ENCODE results near the gene ZNF385B. TPM values are rescaled to one million over a fixed set of nuclear protein-coding genes. Genes with fewer than 3 reads are reported as not detected.

ZNF385B gene
- total and polyA plus RNA-seq, 9 of the 15 experiments (the other 6 are each of a cell fraction or from before 2014, with no cell fraction given) = 0.50 TPM; not detected in 8

DNA sequence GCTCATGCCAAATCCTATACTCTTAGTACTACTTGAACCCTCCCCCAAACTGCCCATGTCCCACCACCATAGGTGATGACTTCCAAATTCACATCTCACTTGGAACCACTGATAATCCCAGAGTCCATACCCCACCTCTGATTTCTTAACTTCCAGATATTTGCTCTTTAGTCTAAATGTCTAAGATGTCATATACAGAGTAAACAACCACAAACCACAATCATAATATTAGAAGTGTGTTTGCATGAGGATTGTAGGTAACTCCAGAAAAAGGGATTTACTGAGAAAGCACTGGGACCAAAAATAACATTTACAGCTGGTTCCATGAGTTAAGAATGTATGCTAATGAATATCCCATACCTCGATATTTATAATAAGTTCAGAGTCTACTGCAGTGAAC lies 146.2 kb downstream of the ZNF385B start:
- no TSS peak for BruUV-seq (replicated peaks)
- no peak for TF ChIP-seq PRPF4 (IDR thresholded peaks at IDR 0.05; ENCODE audit: insufficient read depth, low read depth, low read length, poor library complexity, severe bottlenecking)

DNA sequence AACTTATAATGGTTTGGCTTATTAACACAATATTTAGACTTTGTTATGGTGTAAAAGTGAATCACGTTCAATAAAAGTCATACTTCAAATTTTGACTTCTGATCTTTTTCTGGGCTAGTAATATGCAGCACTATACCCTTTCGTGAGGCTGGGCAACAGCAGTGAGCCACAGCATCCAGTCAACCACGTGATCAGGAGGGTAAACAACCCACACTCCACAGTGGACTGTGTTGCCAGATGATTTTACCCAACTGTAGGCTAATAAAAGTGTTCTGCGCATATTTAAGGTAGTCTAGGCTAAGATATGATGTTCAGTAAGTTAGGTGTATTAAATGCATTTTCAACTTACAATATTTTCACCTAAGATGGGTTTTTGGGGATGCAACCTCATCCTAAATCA lies 148.6 kb downstream of the ZNF385B start:
- H3K27ac ChIP-seq (ENCODE audit: extremely low read depth, low read depth, low read length) = no peak overlapping the region
- H3K79me2 ChIP-seq (ENCODE audit: control insufficient read depth, insufficient read depth, low read length) = no peaks in the 10 kb centered on the region
- no peaks in the 10 kb centered on the region for H3K9me1 ChIP-seq (ENCODE audit: control insufficient read depth, insufficient read depth, low read length)
- H3K4me1 ChIP-seq (replicated peaks in 1 of 2; ENCODE audit: control insufficient read depth in 2 of 2, insufficient read depth in 2 of 2, low read length in 2 of 2) = no peaks in the 10 kb centered on the region
- no peaks in the 10 kb centered on the region for H3K36me3 ChIP-seq (ENCODE audit: control insufficient read depth, insufficient read depth, low read length)
- no peaks in the 10 kb centered on the region; a peak in 1 of 5 replicates for H3K27me3 ChIP-seq (ENCODE audit: control insufficient read depth in 2 of 2, insufficient read depth in 2 of 2, low read length in 2 of 2)
- TF ChIP-seq, protein P1, sequence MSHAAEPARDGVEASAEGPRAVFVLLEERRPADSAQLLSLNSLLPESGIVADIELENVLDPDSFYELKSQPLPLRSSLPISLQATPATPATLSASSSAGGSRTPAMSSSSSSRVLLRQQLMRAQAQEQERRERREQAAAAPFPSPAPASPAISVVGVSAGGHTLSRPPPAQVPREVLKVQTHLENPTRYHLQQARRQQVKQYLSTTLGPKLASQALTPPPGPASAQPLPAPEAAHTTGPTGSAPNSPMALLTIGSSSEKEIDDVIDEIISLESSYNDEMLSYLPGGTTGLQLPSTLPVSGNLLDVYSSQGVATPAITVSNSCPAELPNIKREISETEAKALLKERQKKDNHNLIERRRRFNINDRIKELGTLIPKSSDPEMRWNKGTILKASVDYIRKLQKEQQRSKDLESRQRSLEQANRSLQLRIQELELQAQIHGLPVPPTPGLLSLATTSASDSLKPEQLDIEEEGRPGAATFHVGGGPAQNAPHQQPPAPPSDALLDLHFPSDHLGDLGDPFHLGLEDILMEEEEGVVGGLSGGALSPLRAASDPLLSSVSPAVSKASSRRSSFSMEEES (CRISPR knock-in tag; IDR thresholded peaks at IDR 0.05) = peak; percentile 22; the same call in 1 of the 2 replicates
- TF ChIP-seq NRF1 (conservative IDR thresholded peaks at IDR 0.05 in 1 of 2, IDR thresholded peaks at IDR 0.05 in 1 of 2) (no peak), ZNF586 (CRISPR knock-in tag; conservative IDR thresholded peaks at IDR 0.05) (no peak)
- in situ Hi-C loops (cut with MboI) (no loop called here), intact Hi-C loops (cut with micrococcal nuclease) (no loop called here)
- no peak overlapping the region for H3K9ac ChIP-seq (ENCODE audit: insufficient read depth in 1 of 2, low read depth in 2 of 2, low read length in 2 of 2)
- no peak overlapping the region for H3K4me2 ChIP-seq (ENCODE audit: insufficient read depth, low read length)
- no peaks in the 10 kb centered on the region for H4K20me1 ChIP-seq (replicated peaks; ENCODE audit: control insufficient read depth, insufficient read depth, low read length)
- CTCF ChIA-PET (ENCODE audit: low intra/inter-chr PET ratio) = no interaction called here
- POLR2A ChIA-PET = no interaction called here
- ATAC-seq = no peak
- H3K9me3 ChIP-seq (replicated peaks; ENCODE audit: control insufficient read depth, insufficient read depth, low read depth, low read length) = no peaks in the 10 kb centered on the region
- WGBS (ENCODE audit: insufficient coverage, low coverage, missing lambda C conversion rate) = 1% methylated on average over 4 of the region's 4 CpGs
- H2AFZ ChIP-seq (ENCODE audit: low read depth, low read length) = no peak overlapping the region
- no peak for FAIRE-seq
- DNase-seq (ENCODE audit: extremely low read depth in 1 of 4, low spot score in 3 of 4) = no peak
- no peak overlapping the region for H3K4me3 ChIP-seq
- BruUV-seq (replicated peaks) = no TSS peak

More for the DNA sequence above, 146.2 kb downstream of the ZNF385B start:
- H4K20me1 ChIP-seq (replicated peaks; ENCODE audit: control insufficient read depth, insufficient read depth, low read length) = no peaks in the 10 kb centered on the region
- no peaks in the 10 kb centered on the region for H3K36me3 ChIP-seq (ENCODE audit: control insufficient read depth, insufficient read depth, low read length)
- ATAC-seq (no peak), DNase-seq (ENCODE audit: extremely low read depth in 1 of 4, low spot score in 3 of 4) (no peak), FAIRE-seq (no peak)
- intact Hi-C loops (cut with micrococcal nuclease) = no loop called here
- no peaks in the 10 kb centered on the region for H3K79me2 ChIP-seq (ENCODE audit: control insufficient read depth, insufficient read depth, low read length)
- H3K4me2 ChIP-seq (ENCODE audit: insufficient read depth, low read length) = no peak overlapping the region
- H3K9ac ChIP-seq (ENCODE audit: insufficient read depth in 1 of 2, low read depth in 2 of 2, low read length in 2 of 2) = no peak overlapping the region
- H3K4me1 ChIP-seq (replicated peaks in 1 of 2; ENCODE audit: control insufficient read depth in 2 of 2, insufficient read depth in 2 of 2, low read length in 2 of 2) = no peaks in the 10 kb centered on the region
- ChIA-PET POLR2A (interaction anchor here (0.6 kb wide), 1 partner anchor 1082 kb away, joined by 3 read pairs; no protein-coding TSS in a partner anchor), CTCF (ENCODE audit: low intra/inter-chr PET ratio) (no interaction called here)
- H3K9me1 ChIP-seq (ENCODE audit: control insufficient read depth, insufficient read depth, low read length) = no peaks in the 10 kb centered on the region
- no peak overlapping the region for H3K27ac ChIP-seq (ENCODE audit: extremely low read depth, low read depth, low read length)
- no peak overlapping the region for H3K4me3 ChIP-seq
- no peaks in the 10 kb centered on the region; a peak in 1 of 5 replicates for H3K27me3 ChIP-seq (ENCODE audit: control insufficient read depth in 2 of 2, insufficient read depth in 2 of 2, low read length in 2 of 2)
- in situ Hi-C loops (cut with MboI) = no loop called here
- no peaks in the 10 kb centered on the region for H3K9me3 ChIP-seq (replicated peaks; ENCODE audit: control insufficient read depth, insufficient read depth, low read depth, low read length)
- WGBS (ENCODE audit: insufficient coverage, low coverage, missing lambda C conversion rate) = 4% methylated on average over 1 of the region's 1 CpG
- no peak overlapping the region for H2AFZ ChIP-seq (ENCODE audit: low read depth, low read length)
